ENCODE results near the gene STK32C.

- peak; percentile 95 for TF ChIP-seq CTCF (IDR thresholded peaks at IDR 0.05)
- TF ChIP-seq ZFX (IDR thresholded peaks at IDR 0.05; ENCODE audit: borderline replicate concordance): no peak
Measured at GRCh38 chr10:132223156-132223590, 84.6 kb downstream of the STK32C start.

All from 22Rv1 (cell line).